ENCODE data around the gene CLASP1. TPM values are rescaled to one million over a fixed set of nuclear protein-coding genes. Genes with fewer than 3 reads are reported as not detected.
A peak's percentile ranks its signal among the peaks of the same experiment; 100 is the strongest.
"Not testable (repeated sequence)": the region's sequence is repeated elsewhere in the genome, so short reads cannot be mapped to it uniquely, and the experiment has no call there.

CLASP1 gene
- total RNA-seq, 2 experiments from 2014 or later, result 60.3 to 61.4 TPM

- ATAC-seq, result no peak
- Mint-ChIP-seq H3K36me3 (ENCODE audit: low read depth) (peaks cover 13% of the 10 kb centered on the region), H3K9me3 (peaks cover 5% of the 10 kb centered on the region), H3K4me3 (no peak overlapping the region), H3K27me3 (no peaks in the 10 kb centered on the region), H3K27ac (no peak overlapping the region), H3K4me1 (ENCODE audit: low read depth) (peaks cover 47% of the 10 kb centered on the region)
- intact Hi-C loops (cut with micrococcal nuclease), result no loop called here
- no peak for DNase-seq
- ChIA-PET CTCF (no interaction called here), POLR2A (interaction anchor here (0.7 to 0.8 kb wide), 2 partner anchors 24 to 32 kb away, joined by 4 read pairs; partner anchors contain the start of gene RNU4ATAC)
- no peak for TF ChIP-seq CTCF (IDR thresholded peaks at IDR 0.05)
Observed at GRCh38 chr2:121555008-121555407, 94.3 kb downstream of the CLASP1 start.

- H3K4me3 Mint-ChIP-seq; DNase-seq; H3K27me3 Mint-ChIP-seq; H3K27ac Mint-ChIP-seq; ATAC-seq; intact Hi-C loops (cut with micrococcal nuclease): not testable (repeated sequence)
- H3K36me3 Mint-ChIP-seq (ENCODE audit: low read depth), result peaks cover 30% of the 10 kb centered on the region
- H3K9me3 Mint-ChIP-seq, result peaks cover 18% of the 10 kb centered on the region
- ChIA-PET CTCF (interaction anchor here (3.0 kb wide), 1 partner anchor 20 kb away, joined by 7 read pairs; no protein-coding TSS in a partner anchor), POLR2A (interaction anchor here (1.9 kb wide), 1 partner anchor 22 kb away, joined by 8 read pairs; the partner anchor contains the start of gene RNU4ATAC)
- peaks cover 61% of the 10 kb centered on the region for H3K4me1 Mint-ChIP-seq (ENCODE audit: low read depth)
Observed at GRCh38 chr2:121552477-121553180, 96.6 kb downstream of the CLASP1 start.

GRCh38 chr2:121550669-121551068, 98.6 kb downstream of the CLASP1 start:
- Mint-ChIP-seq H3K27me3 (no peaks in the 10 kb centered on the region), H3K9me3 (peaks cover 18% of the 10 kb centered on the region), H3K36me3 (ENCODE audit: low read depth) (peaks cover 31% of the 10 kb centered on the region), H3K4me1 (ENCODE audit: low read depth) (peaks cover 59% of the 10 kb centered on the region), H3K4me3 (no peak overlapping the region), H3K27ac (no peak overlapping the region)
- POLR2A ChIA-PET, result interaction anchor here (1.1 kb wide), 1 partner anchor 20 kb away, joined by 5 read pairs; the partner anchor contains the start of gene RNU4ATAC
- DNase-seq (no peak), ATAC-seq (no peak)
- TF ChIP-seq CTCF (IDR thresholded peaks at IDR 0.05), result no peak
- CTCF ChIA-PET, result interaction anchor here (0.8 to 3.0 kb wide), 4 partner anchors 10 to 25 kb away, joined by 3 to 7 read pairs (median 4); no protein-coding TSS in a partner anchor
- intact Hi-C loops (cut with micrococcal nuclease), result no loop called here

- no peak for TF ChIP-seq CTCF (IDR thresholded peaks at IDR 0.05)
- no peak for ATAC-seq
- intact Hi-C loops (cut with micrococcal nuclease), result no loop called here
- Mint-ChIP-seq H3K9me3 (peaks cover 15% of the 10 kb centered on the region), H3K4me1 (ENCODE audit: low read depth) (peaks cover 59% of the 10 kb centered on the region), H3K27ac (peak overlapping the region; percentile 8), H3K4me3 (no peak overlapping the region), H3K27me3 (no peaks in the 10 kb centered on the region), H3K36me3 (ENCODE audit: low read depth) (peaks cover 27% of the 10 kb centered on the region)
- CTCF ChIA-PET, result interaction anchor here (1.1 kb wide), 1 partner anchor 9 kb away, joined by 3 read pairs; no protein-coding TSS in a partner anchor
- POLR2A ChIA-PET, result interaction anchor here (1.2 to 5.2 kb wide), 2 partner anchors 11 to 17 kb away, joined by 3 to 24 read pairs; partner anchors contain the start of gene RNU4ATAC
- DNase-seq, result no peak
Observed at GRCh38 chr2:121547646-121548045, 101.6 kb downstream of the CLASP1 start.

- Mint-ChIP-seq H3K4me1 (ENCODE audit: low read depth) (peaks cover 47% of the 10 kb centered on the region), H3K4me3 (no peak overlapping the region), H3K9me3 (peaks cover 15% of the 10 kb centered on the region), H3K36me3 (ENCODE audit: low read depth) (peaks cover 21% of the 10 kb centered on the region), H3K27ac (peak overlapping the region; percentile 7), H3K27me3 (no peaks in the 10 kb centered on the region)
- no peak for DNase-seq
- intact Hi-C loops (cut with micrococcal nuclease), result no loop called here
- CTCF ChIA-PET, result no interaction called here
- ATAC-seq, result peak; percentile 24
- TF ChIP-seq CTCF (IDR thresholded peaks at IDR 0.05), result no peak
- POLR2A ChIA-PET, result interaction anchor here (2.0 to 5.2 kb wide), 2 partner anchors 15 to 102 kb away, joined by 6 to 24 read pairs; partner anchors contain the start of gene RNU4ATAC
Observed at GRCh38 chr2:121545913-121546312, 103.3 kb downstream of the CLASP1 start.
